HG03280 (cell line): ENCODE results near the gene DIO1.
"Not testable (repeated sequence)": the region's sequence is repeated elsewhere in the genome, so short reads cannot be mapped to it uniquely, and the experiment has no call there.

Experiments
- ATAC-seq: cut with Tn5 transposase; IDR thresholded peaks from one replicate; pipeline ENCODE4 v1.9.1; 2021; ENCODE audit warnings: mild to moderate bottlenecking, moderate library complexity; ENCODE audit not compliant: unreplicated experiment

Gene DIO1

GRCh38 chr1:53893999-53894636 is at the start of gene DIO1:
Gene DIO1 (plus strand): TSS chr1:53894187. CDS start chr1:53894211, 24 bp downstream.
- no peak for ATAC-seq

DNA sequence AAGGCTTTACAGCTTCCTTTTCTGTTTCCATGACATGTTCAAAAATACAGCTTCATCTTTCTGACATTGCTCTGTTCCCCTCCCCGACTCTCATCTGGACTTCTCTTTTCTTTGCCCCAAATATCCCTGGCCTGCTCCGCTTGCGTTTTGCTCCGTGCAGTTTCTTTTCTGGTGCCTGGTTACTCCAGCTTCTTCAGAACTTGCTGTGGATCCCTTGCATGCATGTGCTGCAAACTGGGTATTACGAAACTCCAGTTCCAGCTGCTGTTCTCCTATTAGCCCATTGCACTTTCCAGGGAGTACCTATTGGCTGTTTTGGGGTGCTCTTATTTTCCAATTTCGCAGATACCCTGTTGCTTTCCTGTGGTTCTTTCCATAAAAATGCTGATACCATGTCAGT is 46.0 kb upstream of the DIO1 start:
- no peak for ATAC-seq

DNA sequence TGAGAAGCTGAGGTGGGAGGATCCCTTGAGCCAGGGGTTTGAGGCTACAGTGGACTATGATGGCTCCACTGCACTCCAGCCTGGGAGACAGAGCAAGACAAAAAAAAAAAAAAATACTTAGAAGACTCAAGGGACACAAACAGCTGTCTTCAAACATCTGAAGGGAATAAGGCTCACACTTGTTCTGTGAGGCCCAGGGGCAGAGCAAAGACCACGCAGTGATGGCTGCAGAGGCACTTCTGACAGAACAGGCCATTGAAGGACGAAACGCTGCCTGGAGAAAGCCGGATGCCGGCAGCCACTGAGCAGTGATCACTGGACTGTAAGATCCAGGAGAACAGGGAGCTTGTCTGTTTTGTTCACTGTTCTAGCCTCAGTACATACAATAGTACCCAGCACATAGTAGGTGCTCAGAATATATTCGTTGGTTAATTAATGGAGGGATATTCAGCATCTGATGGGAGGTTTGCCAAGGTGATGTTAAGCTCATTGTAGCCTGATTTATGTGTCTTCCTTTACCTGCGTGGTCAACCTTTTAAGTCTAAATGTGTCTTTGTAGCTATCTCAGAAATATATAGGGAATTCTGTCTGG is 43.8 kb upstream of the DIO1 start:
- no peak for ATAC-seq

DNA sequence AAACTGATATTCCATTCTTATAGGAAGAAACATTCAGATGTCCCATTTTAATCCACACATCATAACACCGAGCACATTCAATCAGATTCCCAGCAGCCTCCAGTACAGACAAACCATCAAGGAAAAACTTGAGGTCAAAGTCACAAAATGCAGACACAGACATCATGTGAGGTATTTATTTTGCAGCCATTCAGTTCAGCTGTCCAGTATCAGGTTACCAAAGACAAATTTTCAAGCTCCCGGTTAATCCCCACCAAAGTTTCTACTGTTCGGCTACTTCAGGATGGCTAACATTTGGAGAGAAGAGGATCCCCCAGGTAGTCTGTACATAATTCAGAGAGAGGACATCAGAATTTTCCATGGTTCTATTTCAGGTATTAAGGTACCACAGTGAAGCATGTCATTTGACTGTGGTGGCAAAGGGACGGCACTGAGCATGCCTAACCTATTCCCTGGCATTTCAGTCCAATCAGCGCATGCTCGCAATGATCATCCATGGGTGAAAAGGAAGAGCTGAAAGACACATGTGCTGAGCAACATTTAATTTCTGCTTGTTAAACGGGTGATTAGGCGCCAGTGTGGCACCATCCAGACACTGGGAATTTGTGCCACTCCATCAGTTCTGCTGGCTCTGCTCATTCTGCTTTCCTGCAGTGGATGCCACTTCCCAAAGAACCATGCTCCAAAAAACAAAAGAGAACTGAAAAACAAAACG is 42.3 kb upstream of the DIO1 start:
- no peak for ATAC-seq

- ATAC-seq, result peak; percentile 52
These were observed 33.0 kb upstream of the DIO1 start for GRCh38 chr1:53860967-53861411.

GRCh38 chr1:53862507-53862906 is 31.5 kb upstream of the DIO1 start:
- ATAC-seq, result no peak

GRCh38 chr1:53868565-53868964 is 25.4 kb upstream of the DIO1 start:
- ATAC-seq, result no peak

- ATAC-seq, result no peak
These were observed 24.4 kb upstream of the DIO1 start for GRCh38 chr1:53869454-53870117.

GRCh38 chr1:53871221-53871620 is 22.8 kb upstream of the DIO1 start:
- no peak for ATAC-seq

GRCh38 chr1:53871773-53872484 is 22.1 kb upstream of the DIO1 start:
- no peak for ATAC-seq

DNA sequence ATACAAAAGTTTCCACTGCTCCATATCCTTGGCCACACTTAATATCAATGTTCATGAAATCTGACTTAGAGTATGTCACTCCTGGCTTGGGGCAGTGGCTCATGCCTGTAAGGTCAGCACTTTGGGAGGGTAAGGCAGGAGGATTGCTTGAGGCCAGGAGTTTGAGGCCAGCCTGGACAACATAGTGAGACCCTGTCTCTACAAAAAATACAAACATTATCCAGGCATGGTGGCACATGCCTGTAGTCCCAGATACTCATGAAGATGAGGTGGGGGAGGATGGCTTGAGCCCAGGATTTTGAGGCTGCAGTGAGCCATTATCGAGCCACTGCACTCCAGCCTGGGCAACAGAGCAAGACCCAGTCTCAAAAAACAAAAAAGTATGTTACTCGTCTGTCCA is 18.8 kb upstream of the DIO1 start:
- not testable (repeated sequence) for ATAC-seq

DNA sequence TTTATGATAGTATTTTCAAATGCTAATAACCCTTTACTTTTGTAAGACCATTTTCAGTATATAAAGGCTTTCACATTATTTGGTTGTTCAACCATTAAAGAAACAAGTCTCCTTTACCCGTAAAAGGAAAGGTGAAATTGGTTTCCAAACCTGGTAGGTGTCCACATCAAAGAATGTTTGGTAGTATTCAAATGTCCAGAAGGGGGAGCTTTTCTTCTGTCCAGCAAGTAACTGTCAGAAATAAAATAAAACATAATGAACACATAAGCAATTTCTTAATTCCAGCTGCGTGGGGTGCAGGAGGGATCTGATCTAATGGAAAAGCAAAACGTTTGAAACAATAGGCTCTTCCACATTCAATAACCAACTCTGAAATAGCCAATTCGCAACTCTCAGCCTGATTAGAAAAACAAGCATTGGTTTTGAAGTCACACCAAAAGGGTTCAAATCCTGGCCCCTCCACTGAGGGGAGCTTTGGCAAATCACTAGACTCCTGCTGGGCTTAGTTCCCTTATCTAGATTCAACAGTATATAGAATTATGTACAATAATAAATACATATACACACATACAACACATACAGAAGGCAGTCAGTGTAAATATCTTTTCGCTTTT is 15.4 kb upstream of the DIO1 start:
- ATAC-seq, result no peak

DNA sequence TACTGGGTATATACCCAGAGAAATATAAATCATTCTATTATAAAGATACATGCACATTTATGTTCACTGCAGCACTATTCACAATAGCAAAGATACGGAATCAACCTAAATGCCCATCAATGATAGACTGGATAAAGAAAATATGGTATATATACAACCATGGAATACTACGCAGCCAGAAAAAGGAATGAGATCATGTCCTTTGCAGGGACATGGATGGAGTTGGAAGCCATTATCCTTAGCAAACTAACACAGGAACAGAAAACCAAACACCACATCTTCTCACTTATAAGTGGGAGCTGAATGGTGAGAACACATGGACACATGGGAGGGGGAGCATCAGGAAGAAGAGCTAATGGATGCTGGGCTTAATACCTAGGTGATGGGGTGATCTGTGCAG is 12.1 kb upstream of the DIO1 start:
- not testable (repeated sequence) for ATAC-seq

GRCh38 chr1:53883600-53883999 is 10.4 kb upstream of the DIO1 start:
- not testable (repeated sequence) for ATAC-seq

- no peak for ATAC-seq
These were observed 5.3 kb upstream of the DIO1 start for GRCh38 chr1:53888681-53889080.

DNA sequence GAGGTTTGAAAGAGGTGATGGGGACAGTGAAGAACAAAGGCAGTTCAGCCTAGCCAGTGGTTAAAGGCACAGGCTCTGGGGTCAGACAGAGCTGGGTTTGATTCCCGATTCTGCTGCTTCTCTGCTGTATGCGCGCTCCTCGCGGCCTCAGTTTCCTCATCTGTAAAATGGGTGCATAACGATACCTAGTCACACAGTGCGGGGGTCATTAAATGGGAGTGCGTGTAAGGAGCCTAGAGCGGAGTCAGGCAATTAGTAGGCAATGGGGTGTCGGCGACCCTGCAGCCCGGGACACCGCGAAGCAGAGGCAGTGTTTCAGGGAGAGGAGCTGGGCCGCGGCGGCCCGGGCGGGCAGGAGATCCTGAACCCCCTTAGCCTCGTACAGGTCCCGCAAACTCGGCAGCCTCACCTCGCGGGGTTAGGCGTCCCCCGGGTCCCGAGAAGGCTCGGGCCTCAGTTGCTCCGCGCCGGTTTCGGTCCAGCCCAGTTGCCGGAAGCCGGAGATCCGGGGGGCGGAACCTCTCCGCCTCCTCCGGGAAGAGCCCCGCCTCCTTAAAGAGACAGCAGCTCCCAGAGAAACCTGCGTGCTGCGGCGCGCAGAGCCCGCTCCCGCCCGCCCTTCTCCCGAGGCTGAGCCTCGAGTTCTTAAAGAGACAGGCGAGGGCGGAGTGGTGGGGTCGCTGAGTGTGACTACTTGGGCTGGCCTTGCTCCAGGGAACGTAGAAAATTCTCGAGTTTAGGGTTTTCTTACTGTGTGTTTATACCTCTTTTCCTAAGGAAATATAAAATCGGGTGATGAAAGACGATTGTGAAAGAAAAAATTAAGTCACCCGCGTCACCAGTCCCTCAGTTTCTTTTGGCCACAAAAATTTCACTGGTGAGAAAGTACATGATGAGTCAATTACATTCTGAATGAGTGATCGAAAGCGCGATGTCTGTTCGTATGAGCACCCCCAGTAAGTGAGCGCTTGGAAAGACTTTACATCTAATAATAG is 4.4 kb upstream of the DIO1 start, which contains the start of gene YIPF1:
YIPF1 (minus strand) TSS at position 494 of the 995 bp plus-strand sequence. CDS start 860 bp downstream, outside the sequence.
- peak; percentile 95 for ATAC-seq

GRCh38 chr1:53890522-53890941 is 3.5 kb upstream of the DIO1 start:
- no peak for ATAC-seq

GRCh38 chr1:53891018-53891417 is 3.0 kb upstream of the DIO1 start:
- no peak for ATAC-seq

GRCh38 chr1:53891678-53892077 is 2.3 kb upstream of the DIO1 start:
- ATAC-seq, result no peak
